PC-9 (cell line): ENCODE data around the gene TMCC1.

Experiments
- EZH2 ChIP-seq: fragments of 200-600 bp; sonication (generic); IDR thresholded peaks from 2 replicates; pipeline ENCODE4 v1.8.0; 2017; ENCODE audit warnings: antibody characterized with exemption, low read depth
- TF ChIP-seq, protein P1 (sequence below): fragments of 200-600 bp; sonication (generic); conservative IDR thresholded peaks from 2 replicates; pipeline ENCODE4 v1.6.1; 2017; ENCODE audit warnings: mixed run types, antibody characterized with exemption, mild to moderate bottlenecking, moderate library complexity

DNA sequence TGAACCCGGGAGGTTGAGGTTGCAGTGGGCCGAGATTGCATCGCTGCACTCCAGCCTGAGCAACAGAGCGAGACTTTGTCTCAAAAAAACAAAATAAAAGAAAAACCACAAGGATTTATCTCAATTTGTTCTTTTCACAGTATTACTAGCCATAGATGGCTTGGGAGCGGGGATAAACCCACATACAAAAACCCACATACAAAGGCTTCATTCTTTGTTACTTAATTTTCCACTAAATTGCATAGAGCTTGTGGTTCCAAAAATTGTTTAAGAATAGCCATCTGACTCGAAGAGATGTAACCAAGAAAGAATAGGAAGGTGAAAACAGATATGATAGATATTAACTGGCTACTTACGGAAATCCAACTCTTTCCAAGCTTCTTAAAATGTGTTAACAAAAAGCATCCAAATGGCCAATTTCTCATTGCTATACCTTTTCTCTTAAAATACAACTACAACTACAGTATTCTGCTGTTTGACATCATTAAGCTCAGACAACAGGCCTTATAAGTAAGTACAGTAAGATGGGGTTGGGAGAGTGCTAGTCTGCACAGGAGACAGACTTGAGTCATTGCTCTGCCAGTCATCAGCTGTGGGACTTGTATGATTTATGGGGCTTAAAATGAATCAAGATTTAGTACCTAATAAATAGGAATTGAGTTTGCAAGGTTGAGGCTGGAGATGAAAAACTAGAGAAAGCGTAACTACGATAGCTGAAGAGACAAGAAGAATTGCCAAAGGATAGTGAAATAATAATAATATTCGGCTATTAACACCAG lies 190.4 kb downstream of the TMCC1 start:
- TF ChIP-seq, protein P1, sequence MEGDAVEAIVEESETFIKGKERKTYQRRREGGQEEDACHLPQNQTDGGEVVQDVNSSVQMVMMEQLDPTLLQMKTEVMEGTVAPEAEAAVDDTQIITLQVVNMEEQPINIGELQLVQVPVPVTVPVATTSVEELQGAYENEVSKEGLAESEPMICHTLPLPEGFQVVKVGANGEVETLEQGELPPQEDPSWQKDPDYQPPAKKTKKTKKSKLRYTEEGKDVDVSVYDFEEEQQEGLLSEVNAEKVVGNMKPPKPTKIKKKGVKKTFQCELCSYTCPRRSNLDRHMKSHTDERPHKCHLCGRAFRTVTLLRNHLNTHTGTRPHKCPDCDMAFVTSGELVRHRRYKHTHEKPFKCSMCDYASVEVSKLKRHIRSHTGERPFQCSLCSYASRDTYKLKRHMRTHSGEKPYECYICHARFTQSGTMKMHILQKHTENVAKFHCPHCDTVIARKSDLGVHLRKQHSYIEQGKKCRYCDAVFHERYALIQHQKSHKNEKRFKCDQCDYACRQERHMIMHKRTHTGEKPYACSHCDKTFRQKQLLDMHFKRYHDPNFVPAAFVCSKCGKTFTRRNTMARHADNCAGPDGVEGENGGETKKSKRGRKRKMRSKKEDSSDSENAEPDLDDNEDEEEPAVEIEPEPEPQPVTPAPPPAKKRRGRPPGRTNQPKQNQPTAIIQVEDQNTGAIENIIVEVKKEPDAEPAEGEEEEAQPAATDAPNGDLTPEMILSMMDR = no peak
- TF ChIP-seq EZH2 = no peak
